NK-92 treated with Interleukin-12 subunit alpha and Interleukin-12 subunit beta, amount 100 ng/mL, for 24 hours (cell line): ENCODE results near the gene SKIC2.
"Not testable (repeated sequence)": the region's sequence is repeated elsewhere in the genome, so short reads cannot be mapped to it uniquely, and the experiment has no call there.

ENCODE experiments used
- DNase-seq: peaks from one replicate; lab custom pipeline; 2025; lab: John Stamatoyannopoulos, UW

Gene SKIC2

GRCh38 chr6:31958741-31959739 lies at the start of gene SKIC2, which contains the start of gene NELFE:
SKIC2 (plus strand) TSS chr6:31959175; CDS start chr6:31959193, 18 bp downstream.
NELFE (minus strand) TSS chr6:31958971; CDS start chr6:31958446, 525 bp downstream.
- DNase-seq: peak; percentile 98

GRCh38 chr6:31909298-31909697 lies 49.7 kb upstream of the SKIC2 start:
- DNase-seq: not testable (repeated sequence)

DNA sequence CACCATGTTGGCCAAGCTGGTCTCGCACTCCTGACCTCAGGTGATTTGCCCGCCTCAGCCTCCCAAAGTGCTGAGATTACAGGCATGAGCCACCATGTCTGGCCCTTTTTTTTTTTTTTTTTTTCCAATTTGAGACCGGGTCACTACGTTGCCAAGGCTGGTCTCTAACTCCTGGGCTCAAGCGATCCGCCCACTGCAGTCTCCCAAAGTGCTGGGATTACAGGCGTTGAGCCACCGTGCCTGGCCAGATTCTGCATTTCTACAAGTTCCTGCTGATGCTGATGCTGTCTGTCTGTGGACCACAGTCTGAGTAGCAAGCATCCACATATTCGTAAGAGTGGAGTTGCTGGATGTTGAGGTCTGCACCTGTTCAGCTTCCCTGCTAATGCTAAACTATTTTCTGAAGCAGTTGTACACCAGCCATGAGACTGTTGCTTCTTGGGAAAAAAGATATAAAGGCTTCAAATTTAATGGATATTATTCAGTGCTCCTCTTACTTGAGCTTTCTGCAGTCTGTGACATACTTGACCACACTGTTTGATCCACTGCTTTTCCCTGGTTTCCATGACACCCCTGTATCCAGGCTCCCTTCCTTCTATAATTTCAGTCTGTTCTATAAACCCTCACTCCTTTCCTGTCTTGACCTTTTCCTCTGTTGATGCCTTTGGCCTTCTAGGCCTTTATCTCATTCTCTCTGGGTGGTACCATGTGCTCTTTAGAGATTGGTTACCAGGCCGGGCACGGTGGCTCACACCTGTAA lies 47.0 kb upstream of the SKIC2 start:
- DNase-seq: no peak

DNA sequence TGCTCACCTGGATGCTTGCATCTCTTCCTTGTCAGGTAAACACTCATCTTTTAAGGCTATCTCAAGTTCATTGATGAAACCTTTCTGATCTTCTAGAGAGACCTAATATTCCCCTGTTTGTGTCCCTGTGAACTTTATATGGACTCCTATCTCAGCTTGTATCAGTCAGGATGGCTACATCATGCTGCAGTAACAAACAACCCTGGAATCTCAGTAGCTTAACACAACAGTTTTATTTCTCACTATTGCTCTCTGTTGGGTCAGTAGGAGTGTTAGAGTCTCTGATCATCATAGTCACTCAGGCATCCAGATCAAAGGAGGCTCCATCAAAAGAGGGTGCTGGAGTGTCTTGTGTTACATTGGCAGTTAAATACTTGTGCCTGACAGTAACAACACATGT lies 43.6 kb upstream of the SKIC2 start:
- DNase-seq: no peak

GRCh38 chr6:31915756-31916155 lies 43.2 kb upstream of the SKIC2 start:
- DNase-seq: no peak

DNA sequence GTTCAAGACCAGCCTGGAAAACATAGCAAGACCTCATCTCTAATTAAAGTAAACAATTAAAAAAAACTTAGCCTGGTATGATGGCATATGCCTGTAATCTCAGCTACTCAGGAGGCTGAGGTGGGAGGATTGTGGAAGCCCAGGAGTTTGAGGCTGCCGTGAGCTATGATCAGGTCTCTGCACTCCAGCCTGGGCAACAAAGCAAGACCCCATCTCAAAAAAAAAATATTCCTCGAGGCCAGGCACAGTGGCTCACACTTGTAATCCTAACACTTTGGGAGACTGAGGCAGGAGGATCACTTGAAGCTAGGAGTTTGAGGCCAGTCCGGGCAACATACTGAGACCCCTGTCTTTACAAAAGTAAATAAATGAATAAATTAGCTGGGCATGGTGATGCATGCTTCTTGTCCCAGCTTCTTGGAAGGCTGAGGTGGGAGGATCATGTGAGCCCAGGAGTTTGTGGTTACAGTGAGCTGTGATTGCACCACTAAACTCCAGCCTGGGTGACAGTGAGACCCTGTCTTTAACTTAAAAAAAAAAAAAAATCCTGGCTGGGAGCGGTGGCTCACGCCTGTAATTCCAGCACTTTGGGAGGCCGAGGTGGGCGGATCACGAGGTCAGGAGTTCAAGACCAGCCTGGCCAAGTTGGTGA lies 40.8 kb upstream of the SKIC2 start:
- DNase-seq: no peak

DNA sequence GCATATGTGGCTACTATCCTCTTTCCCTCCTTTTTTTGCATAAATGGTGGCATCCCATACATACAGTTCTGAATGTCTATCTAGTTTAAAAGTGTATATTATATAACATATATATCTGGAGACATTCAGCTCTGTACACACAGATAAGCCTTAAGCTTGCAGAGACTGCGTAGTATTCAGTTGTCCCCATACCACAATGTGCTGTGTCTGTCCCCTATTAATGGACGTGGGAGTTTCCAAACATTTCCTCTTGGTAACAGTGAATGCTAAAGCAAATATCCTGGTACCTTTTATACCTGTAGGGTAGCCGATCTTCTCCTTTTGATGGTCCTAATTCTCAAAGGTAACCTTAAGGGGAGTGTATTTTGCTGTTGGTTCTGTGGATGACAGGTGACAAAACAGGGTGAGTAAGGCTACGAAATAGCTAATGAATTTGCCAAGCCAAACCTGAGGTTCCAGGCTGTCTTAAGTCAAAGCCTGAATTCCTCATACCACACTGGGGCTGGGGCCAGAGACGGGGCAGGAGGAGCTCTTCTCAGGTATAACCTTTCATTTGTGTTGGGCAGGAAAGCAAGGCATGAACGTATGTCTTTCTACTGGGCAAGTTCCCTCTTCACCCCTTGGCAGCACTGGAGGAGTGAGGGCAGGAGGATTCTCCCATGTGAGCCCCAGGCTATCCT lies 39.2 kb upstream of the SKIC2 start:
- DNase-seq: no peak

DNA sequence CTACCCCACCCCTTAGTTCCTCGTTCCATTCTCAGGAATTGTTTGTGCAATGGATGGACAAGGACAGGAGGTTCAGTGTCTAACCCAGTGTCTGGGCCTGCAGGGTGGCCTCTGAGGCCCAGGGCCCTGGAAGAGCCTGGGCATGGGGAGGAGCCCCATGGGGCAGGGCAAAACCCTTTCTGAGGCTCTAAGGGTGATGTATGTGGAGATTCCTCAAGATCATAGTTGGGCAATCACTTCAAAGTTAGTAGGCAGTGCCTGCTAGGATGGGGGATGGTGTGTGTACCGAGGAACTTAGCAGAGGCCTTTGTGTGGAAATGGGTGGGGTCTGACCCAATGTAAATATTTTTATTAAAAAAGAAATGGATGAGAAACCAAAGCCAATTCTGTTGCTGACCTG lies 38.2 kb upstream of the SKIC2 start:
- DNase-seq: no peak

- DNase-seq: peak; percentile 13
Observed at GRCh38 chr6:31922942-31923341, 36.0 kb upstream of the SKIC2 start.

- no peak for DNase-seq
Observed at GRCh38 chr6:31927242-31927862, 31.6 kb upstream of the SKIC2 start, which contains the start of gene C2. C2 (plus strand) TSS chr6:31927717; CDS start chr6:31927753, 36 bp downstream.

DNA sequence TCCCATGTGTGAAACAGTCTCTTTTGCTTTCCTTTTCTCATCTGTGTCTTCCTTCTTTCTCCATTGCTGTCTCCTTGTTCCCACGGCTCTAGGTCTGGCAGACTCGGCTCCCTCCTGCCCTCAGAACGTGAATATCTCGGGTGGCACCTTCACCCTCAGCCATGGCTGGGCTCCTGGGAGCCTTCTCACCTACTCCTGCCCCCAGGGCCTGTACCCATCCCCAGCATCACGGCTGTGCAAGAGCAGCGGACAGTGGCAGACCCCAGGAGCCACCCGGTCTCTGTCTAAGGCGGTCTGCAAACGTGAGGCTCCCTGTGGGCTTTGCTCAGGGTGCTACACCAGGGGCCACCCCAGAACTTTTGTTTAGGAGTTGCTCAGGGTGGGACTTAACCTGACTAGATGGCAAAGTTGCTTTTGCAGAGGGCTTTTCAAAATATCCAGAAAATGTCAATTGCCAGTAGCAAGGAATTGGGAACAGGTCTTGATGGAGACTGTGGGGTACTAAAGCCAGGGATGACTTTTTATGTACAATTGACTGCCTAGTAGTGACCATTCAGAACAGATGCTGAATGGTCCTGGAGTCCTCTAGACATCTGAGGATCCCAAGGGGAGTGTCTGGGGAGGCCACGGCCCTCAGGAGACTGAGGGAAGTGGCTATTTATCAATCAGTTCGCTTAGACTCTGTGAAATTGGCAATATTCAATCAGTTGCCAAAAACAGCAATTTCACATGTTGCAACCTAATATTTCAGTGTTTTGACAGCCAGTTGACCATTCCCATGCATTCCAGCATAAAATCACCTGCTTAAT lies 30.9 kb upstream of the SKIC2 start:
- no peak for DNase-seq

- no peak for DNase-seq
Observed at GRCh38 chr6:31928672-31928939, 30.4 kb upstream of the SKIC2 start.

- DNase-seq: no peak
Observed at GRCh38 chr6:31930962-31931361, 28.0 kb upstream of the SKIC2 start.

DNA sequence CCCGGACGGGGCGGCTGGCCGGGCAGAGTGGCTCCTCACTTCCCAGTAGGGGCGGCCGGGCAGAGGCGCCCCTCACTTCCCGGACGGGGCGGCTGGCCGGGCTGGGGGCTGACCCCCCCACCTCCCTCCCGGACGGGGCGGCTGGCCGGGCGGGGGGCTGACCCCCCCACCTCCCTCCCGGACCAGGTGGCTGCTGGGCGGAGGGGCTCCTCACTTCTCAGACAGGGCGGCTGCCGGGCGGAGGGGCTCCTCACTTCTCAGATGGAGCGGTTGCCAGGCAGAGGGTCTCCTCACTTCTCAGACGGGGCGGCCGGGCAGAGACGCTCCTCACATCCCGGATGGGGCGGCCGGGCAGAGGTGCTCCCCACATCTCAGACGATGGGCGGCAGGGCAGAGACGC lies 26.8 kb upstream of the SKIC2 start:
- not testable (repeated sequence) for DNase-seq

- no peak for DNase-seq
Observed at GRCh38 chr6:31933537-31933936, 25.4 kb upstream of the SKIC2 start.

- DNase-seq: no peak
Observed at GRCh38 chr6:31935021-31935420, 24.0 kb upstream of the SKIC2 start.

DNA sequence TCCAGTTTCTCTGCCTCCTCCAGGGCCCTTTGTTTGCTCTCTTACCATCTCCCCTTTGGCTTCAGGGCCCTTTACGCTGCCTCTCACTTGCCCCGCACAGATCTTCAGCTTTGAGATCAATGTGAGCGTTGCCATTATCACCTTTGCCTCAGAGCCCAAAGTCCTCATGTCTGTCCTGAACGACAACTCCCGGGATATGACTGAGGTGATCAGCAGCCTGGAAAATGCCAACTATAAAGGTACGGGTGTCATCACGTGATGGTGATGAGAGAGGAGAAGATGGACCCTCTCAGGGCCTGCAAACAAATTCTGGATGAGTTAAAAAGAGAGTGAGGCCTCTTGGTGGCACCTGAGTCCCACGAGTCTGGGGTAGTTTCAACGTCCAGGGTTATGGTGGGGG lies 23.2 kb upstream of the SKIC2 start:
- DNase-seq: no peak

- DNase-seq: no peak
Observed at GRCh38 chr6:31940256-31940664, 18.7 kb upstream of the SKIC2 start.

DNA sequence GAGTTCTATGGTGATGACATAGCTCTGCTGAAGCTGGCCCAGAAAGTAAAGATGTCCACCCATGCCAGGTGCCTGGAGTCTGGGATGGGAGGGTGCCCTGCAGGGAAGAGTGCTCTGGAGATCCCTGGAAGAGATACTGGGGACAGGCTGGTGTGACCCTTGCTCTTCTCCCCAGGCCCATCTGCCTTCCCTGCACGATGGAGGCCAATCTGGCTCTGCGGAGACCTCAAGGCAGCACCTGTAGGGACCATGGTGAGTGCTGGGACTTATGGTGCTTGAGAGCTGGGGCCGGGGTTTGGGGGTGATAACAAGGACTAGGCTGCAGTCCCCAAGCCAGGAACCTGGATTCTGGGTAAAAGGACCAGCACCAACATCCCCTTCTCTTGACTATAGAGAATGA lies 15.2 kb upstream of the SKIC2 start:
- DNase-seq: no peak

DNA sequence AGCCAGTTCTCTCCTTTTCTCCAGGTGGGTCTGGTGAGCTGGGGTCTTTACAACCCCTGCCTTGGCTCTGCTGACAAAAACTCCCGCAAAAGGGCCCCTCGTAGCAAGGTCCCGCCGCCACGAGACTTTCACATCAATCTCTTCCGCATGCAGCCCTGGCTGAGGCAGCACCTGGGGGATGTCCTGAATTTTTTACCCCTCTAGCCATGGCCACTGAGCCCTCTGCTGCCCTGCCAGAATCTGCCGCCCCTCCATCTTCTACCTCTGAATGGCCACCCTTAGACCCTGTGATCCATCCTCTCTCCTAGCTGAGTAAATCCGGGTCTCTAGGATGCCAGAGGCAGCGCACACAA lies 13.8 kb upstream of the SKIC2 start:
- DNase-seq: no peak
